GM23248 (cell line): ENCODE data around the gene CDC42EP5. TPM values are rescaled to one million over a fixed set of nuclear protein-coding genes. Genes with fewer than 3 reads are reported as not detected.

ENCODE experiments used
- DNase-seq: peaks from one replicate; pipeline ENCODE4 v3.0.0-alpha.2; 2015
- H2AFZ ChIP-seq: fragments of 200-600 bp; sonication (generic); 2 replicates; pipeline ENCODE4 v1.6.1; 2016; ENCODE audit warnings: antibody characterized with exemption
- H3F3A ChIP-seq: fragments of 200-600 bp; sonication (generic); 2 replicates; pipeline ENCODE4 v1.6.1; 2016; ENCODE audit warnings: mild to moderate bottlenecking, antibody characterized with exemption, mixed run types; ENCODE audit not compliant: insufficient read depth
- H3K27ac ChIP-seq: fragments of 200-600 bp; sonication (generic); 2 replicates; pipeline ENCODE4 v1.5.1; 2016; ENCODE audit warnings: mild to moderate bottlenecking
- H3K27me3 ChIP-seq: fragments of 200-600 bp; sonication (generic); replicated peaks from 2 replicates; pipeline ENCODE4 v1.6.1; 2016; ENCODE audit warnings: mild to moderate bottlenecking; ENCODE audit not compliant: insufficient read depth
- H3K36me3 ChIP-seq: fragments of 200-600 bp; sonication (generic); 2 replicates; pipeline ENCODE4 v1.6.1; 2016; ENCODE audit warnings: low read depth, mild to moderate bottlenecking
- H3K4me1 ChIP-seq: fragments of 200-600 bp; sonication (generic); 2 replicates; pipeline ENCODE4 v1.6.1; 2016; ENCODE audit warnings: mild to moderate bottlenecking; ENCODE audit not compliant: insufficient read depth
- H3K4me2 ChIP-seq: fragments of 200-600 bp; sonication (generic); one replicate; pipeline ENCODE4 v1.6.1; 2016; ENCODE audit warnings: mild to moderate bottlenecking; ENCODE audit not compliant: unreplicated experiment
- H3K4me3 ChIP-seq: fragments of 200-600 bp; sonication (generic); 2 replicates; pipeline ENCODE4 v1.5.1; 2016; ENCODE audit warnings: mild to moderate bottlenecking
- H3K79me2 ChIP-seq: fragments of 200-600 bp; sonication (generic); 2 replicates; pipeline ENCODE4 v1.6.1; 2016; ENCODE audit warnings: mild to moderate bottlenecking; ENCODE audit not compliant: insufficient read depth
- H3K9ac ChIP-seq: fragments of 200-600 bp; sonication (generic); 2 replicates; pipeline ENCODE4 v1.6.1; 2016; ENCODE audit warnings: mild to moderate bottlenecking
- H3K9me2 ChIP-seq: fragments of 200-600 bp; sonication (generic); 2 replicates; pipeline ENCODE4 v1.6.1; 2016; ENCODE audit warnings: mixed run types, mild to moderate bottlenecking, moderate library complexity; ENCODE audit not compliant: insufficient read depth
- H3K9me3 ChIP-seq: fragments of 200-600 bp; sonication (generic); one replicate; pipeline ENCODE4 v1.6.1; 2017; ENCODE audit warnings: low read depth
- H4K20me1 ChIP-seq: fragments of 200-600 bp; sonication (generic); 2 replicates; pipeline ENCODE4 v1.6.0; 2016; ENCODE audit not compliant: insufficient read depth
- EZH2 ChIP-seq: fragments of 200-600 bp; sonication (generic); IDR thresholded peaks from 2 replicates; pipeline ENCODE4 v1.6.1; 2018; ENCODE audit warnings: antibody characterized with exemption, mild to moderate bottlenecking; ENCODE audit not compliant: insufficient read depth, poor library complexity, severe bottlenecking
- EZH2phosphoT487 ChIP-seq: fragments of 200-600 bp; sonication (generic); IDR thresholded peaks from 2 replicates; pipeline ENCODE4 v1.6.1; 2018; ENCODE audit warnings: antibody characterized with exemption, moderate library complexity, mild to moderate bottlenecking, low read depth; ENCODE audit not compliant: insufficient read depth
- WGBS, 2 experiments: methylation state at CpG; one replicate each; pipeline ENCODE4 v1.1.6; 2015 to 2017; ENCODE audit warnings: low lambda C conversion rate in 2 of 2, low coverage in 1 of 2; ENCODE audit errors: missing lambda C conversion rate in 2 of 2; 5-methylcytosine and 5-hydroxymethylcytosine counted together
- in situ Hi-C: fragments of 300-500 bp; cut with MboI; formaldehyde crosslinking; loops from 2 replicates; pipeline ENCODE4 v1.15.0; 2020
- polyA plus RNA-seq: library from polyadenylated mRNA; unstranded; fragments of >200 nt; fragmentation: Nextera tagmentation; extraction: Ambion mirVana; gene quantifications from 2 replicates; pipeline ENCODE4 v1.2.1, GENCODE V29; 2016
- total RNA-seq: library from RNA; depleted of rRNA; stranded (reverse); fragments of >200 nt; shearing (Covaris generic); gene quantifications from 2 replicates; pipeline ENCODE4 v1.2.3, GENCODE V29; 2014

CDC42EP5 gene
- total and polyA plus RNA-seq, 2 experiments from 2014 or later, result 4.4 to 51.7 TPM

GRCh38 chr19:54454781-54455675 is 18.1 kb downstream of the CDC42EP5 start:
- Histone ChIP-seq H3K4me1 (peaks cover 12% of the 10 kb centered on the region), H3K27me3 (no peaks in the 10 kb centered on the region), H3K9me3 (no peaks in the 10 kb centered on the region), H3K9ac (no peak overlapping the region), H3K27ac (no peak overlapping the region), H2AFZ (no peak overlapping the region), H3F3A (peaks cover 15% of the 10 kb centered on the region; the same call in 1 of the 2 replicates), H3K4me2 (no peak overlapping the region), H4K20me1 (0 out of 2 replicates have a peak, but pooled peaks cover 4% of the 10 kb centered on the region), H3K79me2 (peaks cover 100% of the 10 kb centered on the region), H3K36me3 (peaks cover 52% of the 10 kb centered on the region), H3K9me2 (no peaks in the 10 kb centered on the region), H3K4me3 (no peak overlapping the region)
- TF ChIP-seq EZH2phosphoT487, result no peak
- no peak for TF ChIP-seq EZH2
- 92 to 93% methylated on average over 25 to 33 of the region's 33 CpGs for WGBS, 2 experiments
- DNase-seq, result no peak
- in situ Hi-C loops, result loop anchor here (25.0 kb wide), 1 partner anchor 1207 kb away; the partner anchor contains the start of gene U2AF2

DNA sequence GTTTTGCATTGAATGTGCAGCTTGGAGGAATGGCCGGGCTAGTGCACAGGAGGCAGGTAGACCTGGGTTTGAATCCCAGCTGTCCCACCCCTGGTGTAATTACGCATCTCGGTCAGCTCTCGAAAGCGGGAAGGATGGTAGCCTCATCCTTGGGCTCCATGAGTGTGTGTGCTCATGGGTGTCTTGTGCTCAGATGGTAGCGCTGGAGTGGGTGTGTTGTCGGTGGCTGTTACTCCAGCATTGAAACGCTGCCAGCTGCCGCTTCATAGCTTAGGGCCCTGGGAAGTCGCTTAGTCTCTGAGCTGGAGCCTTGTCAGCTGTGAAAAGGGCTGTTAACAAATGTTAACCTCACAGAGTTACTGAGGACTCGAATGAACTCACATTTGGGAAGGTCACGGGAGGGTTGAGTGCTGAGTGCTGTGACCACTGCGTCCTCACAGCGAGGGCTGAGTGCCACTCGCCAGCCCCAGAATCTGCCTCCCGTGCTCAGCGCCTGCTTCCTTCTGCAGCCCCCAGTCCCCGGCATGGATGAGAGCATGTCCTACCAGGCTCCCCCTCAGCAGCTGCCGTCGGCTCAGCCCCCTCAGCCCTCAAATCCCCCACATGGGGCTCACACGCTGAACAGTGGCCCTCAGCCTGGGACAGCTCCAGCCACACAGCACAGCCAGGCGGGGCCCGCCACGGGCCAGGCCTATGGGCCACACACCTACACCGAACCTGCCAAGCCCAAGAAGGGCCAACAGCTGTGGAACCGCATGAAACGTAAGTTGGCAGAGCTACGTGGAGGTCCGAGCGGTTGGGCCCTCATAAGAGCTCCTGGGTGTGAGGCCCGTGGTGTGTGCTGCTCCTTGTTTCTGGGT is 18.9 kb downstream of the CDC42EP5 start:
- Histone ChIP-seq H4K20me1 (0 out of 2 replicates have a peak, but pooled peaks cover 4% of the 10 kb centered on the region), H2AFZ (no peak overlapping the region), H3K27ac (no peak overlapping the region), H3K9me2 (no peaks in the 10 kb centered on the region), H3K4me3 (no peak overlapping the region), H3K4me1 (peaks cover 12% of the 10 kb centered on the region), H3K9ac (no peak overlapping the region), H3K79me2 (peaks cover 100% of the 10 kb centered on the region), H3K36me3 (peaks cover 52% of the 10 kb centered on the region), H3K27me3 (no peaks in the 10 kb centered on the region), H3K9me3 (no peaks in the 10 kb centered on the region), H3F3A (peaks cover 16% of the 10 kb centered on the region; the same call in 1 of the 2 replicates), H3K4me2 (no peak overlapping the region)
- WGBS, 2 experiments, result 86 to 87% methylated on average over 26 to 31 of the region's 31 CpGs
- TF ChIP-seq EZH2 (no peak), EZH2phosphoT487 (no peak)
- DNase-seq, result no peak
- in situ Hi-C loops, result loop anchor here (25.0 kb wide), 1 partner anchor 1208 kb away; the partner anchor contains the start of gene U2AF2

- TF ChIP-seq EZH2 (no peak), EZH2phosphoT487 (no peak)
- Histone ChIP-seq H3K4me1 (peaks cover 14% of the 10 kb centered on the region), H3K27ac (no peak overlapping the region), H3F3A (0 out of 2 replicates have a peak, but pooled peaks cover 9% of the 10 kb centered on the region), H2AFZ (no peak overlapping the region), H3K27me3 (no peaks in the 10 kb centered on the region), H3K9me3 (no peaks in the 10 kb centered on the region), H3K9ac (no peak overlapping the region), H3K9me2 (no peaks in the 10 kb centered on the region), H3K4me3 (no peak overlapping the region), H3K36me3 (peaks cover 43% of the 10 kb centered on the region), H4K20me1 (0 out of 2 replicates have a peak, but pooled peaks cover 4% of the 10 kb centered on the region), H3K4me2 (no peak overlapping the region), H3K79me2 (peaks cover 96% of the 10 kb centered on the region)
- DNase-seq, result no peak
- in situ Hi-C loops, result loop anchor here (25.0 kb wide), 1 partner anchor 1210 kb away; the partner anchor contains the start of gene U2AF2
- WGBS, 2 experiments, result 79 to 85% methylated on average over 9 to 11 of the region's 11 CpGs
These were observed 20.5 kb downstream of the CDC42EP5 start for GRCh38 chr19:54452626-54453025.

GRCh38 chr19:54451997-54452396 is 21.1 kb downstream of the CDC42EP5 start:
- Histone ChIP-seq H2AFZ (no peak overlapping the region), H3K27ac (peak overlapping the region; percentile 98), H3K9me3 (no peaks in the 10 kb centered on the region), H3K36me3 (peaks cover 37% of the 10 kb centered on the region), H4K20me1 (0 out of 2 replicates have a peak, but pooled peaks cover 4% of the 10 kb centered on the region), H3K9me2 (no peaks in the 10 kb centered on the region), H3K27me3 (no peaks in the 10 kb centered on the region), H3K79me2 (peaks cover 96% of the 10 kb centered on the region), H3K9ac (peak overlapping the region; percentile 99), H3K4me1 (peaks cover 20% of the 10 kb centered on the region), H3F3A (0 out of 2 replicates have a peak, but pooled peaks cover 9% of the 10 kb centered on the region), H3K4me2 (peak overlapping the region; percentile 90), H3K4me3 (no peak overlapping the region)
- WGBS, 2 experiments, result 65 to 76% methylated on average over 10 to 11 of the region's 11 CpGs
- in situ Hi-C loops, result loop anchor here (25.0 kb wide), 1 partner anchor 1210 kb away; the partner anchor contains the start of gene U2AF2
- no peak for DNase-seq
- no peak for TF ChIP-seq EZH2phosphoT487
- no peak for TF ChIP-seq EZH2
